GM19395 (cell line): ENCODE data around the gene UBE2E3.

Experiments used
- ATAC-seq: cut with Tn5 transposase; IDR thresholded peaks from one replicate; pipeline ENCODE4 v1.9.1; 2021; ENCODE audit warnings: mild to moderate bottlenecking, moderate library complexity; ENCODE audit not compliant: unreplicated experiment

Gene UBE2E3

DNA sequence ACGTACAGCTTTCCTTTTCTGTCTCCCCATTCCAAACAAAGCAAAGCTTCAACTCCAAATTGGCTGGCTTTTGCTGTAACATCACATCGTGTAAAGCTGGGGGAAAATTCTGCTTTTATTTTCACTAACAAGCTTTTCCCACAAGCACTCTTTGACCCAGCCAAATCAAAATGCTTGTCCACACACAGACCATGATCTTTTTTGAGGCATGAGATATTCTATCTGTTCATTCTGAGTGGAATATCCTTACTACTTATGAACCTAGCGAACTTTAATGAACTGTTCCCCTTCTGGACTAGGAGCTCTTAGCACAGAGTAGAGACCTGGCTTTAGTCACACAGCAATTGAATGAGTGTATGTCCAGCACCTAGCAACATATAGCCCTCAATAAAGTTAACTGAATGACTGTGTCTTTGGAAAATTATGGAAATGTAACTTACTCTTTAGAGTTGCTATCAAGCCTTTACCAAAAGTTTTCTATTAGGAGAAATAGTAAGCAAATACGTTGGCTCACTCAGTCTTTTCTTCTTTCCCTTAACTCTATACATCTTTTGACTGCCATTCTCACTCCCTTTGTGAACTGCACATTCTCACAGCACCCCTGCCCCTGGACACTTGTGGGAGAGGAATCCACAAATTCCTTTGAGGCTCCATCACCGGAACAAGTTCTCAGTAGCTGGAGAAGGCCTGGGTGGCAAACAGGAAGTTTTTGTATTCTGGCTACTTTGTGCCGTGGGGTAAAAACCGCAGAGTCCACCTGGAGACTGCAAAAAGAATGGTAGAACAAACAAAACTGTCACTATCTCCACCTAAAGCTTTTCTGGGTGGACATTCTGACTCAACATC, 1.3 kb upstream of the UBE2E3 start:
- no peak for ATAC-seq

DNA sequence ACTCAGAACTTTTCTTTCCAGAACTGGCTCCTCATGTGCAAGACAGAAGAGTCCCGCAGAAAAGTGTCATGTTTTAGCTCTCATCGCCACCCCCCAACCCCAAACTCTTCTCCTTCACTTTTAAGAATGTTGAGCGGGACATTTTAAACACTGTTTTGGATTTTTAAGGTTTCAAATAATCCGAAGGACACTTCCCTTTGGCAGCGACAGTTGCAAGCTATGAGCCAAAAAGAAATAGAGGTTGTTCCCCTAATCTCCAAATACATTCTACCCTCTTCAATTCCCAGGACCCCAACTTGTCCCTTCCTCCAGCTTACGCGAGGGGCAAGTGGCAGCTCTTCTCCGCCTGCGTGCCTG, 678 bp upstream of the UBE2E3 start:
- ATAC-seq, result no peak

DNA sequence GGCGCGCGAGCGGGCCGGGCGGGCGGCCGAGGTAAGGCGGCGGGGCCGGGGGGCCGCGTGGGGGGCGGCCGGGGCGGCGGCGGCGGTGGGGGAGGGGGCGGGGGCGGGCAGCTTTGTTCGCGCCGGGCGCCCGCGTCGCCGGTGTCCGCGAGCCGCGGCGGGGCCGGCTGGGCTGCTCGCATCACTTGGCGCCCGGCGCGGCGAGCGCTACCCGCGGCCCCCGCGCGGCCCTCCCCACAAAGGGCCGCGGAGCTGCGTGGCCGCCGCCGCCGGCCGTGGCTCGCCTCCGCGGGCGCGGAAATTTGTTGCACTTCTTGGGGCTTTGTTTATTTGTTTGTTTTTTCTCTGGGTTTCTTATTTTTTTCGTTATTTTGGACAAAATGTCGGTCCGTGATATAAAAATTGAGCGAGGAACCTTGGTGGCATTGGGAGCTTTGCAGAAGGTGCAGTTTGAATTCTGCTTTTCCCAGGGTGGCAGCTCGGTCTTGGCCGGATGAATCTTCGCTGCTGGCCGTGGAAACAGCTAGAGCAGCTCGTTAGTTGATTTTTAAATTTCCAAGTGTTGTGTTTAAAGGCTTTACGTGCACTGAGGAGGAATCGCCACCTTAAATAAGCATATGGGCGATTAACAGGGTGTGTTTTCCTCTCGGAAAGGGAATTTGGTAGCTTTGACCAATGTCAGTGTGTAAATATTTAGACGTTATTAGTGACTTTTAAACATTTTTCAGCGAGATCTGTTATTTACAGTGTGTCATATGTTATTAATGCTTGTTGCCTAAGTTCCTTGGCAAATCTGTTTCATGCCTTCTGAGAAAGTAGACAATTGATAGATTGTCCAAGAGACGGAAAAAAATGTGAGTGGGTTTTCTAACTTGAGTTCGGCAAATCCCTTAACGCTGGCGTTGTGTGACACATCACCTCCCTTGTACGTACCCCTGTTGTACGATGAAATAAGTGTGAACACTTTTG, 822 bp downstream of the UBE2E3 start:
- ATAC-seq, result no peak

DNA sequence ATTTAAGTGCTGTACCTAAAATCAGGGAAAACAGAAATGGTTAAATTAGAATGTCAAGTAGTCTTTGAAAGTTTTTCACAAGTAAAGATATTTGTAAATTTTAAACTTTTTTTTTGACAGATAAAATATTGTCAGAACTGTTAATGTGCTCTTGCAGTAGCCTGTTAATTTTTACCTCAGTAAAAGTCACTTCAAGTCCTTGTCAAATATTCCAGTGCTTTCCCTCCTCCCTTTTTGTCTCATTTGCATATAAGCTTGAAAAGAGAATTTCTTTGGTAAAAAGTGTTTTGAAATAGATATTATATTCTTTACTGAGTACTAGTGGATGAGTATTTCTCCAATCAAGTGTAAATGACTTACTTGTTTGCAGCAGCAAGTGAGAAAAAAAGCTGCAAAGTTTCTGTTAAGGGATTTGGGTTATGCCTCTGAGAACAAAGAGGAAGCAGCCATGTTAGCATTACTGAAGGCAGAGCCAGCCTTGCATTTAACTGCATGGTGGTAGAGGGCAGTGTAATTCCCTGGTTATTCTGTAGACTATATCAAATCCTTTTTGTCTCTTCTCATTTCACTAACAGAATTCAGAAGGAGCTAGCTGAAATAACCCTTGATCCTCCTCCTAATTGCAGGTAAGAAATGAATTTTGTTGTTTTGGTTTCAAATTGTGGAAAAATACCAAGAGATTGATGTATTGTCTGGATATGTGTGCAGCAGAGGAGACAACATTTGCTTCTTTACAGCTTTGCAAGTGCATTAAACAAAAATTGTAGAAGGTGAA, 3.2 kb downstream of the UBE2E3 start:
- ATAC-seq, result peak; percentile 50

DNA sequence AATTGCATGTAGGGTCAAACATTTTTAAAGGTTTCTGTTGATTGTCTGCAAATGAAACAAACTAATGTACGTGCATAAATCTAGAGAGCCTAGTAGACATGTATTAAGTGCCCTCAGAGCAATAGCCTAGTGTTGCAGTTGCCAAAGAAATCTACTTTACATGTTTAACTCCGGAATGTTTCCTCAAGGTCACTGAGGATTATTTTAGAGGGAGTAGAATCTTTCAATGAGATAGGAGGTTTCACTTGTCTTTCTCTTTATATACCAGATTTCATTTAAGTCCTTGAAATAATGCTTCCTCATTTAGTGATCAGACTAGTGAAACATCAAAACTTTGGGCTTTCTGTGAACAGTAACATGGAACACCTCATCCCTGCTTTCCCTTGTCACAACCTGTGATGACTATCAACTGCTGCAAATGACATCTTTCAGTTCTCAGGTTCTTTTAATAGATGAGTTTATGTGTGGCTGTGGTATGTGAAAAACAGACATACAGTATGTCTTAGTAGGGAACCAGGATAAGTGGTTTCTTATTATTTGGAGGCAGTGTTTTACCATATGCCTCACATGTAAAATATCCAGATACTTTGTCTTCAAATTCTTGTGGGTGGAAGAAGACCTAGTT, 5.5 kb downstream of the UBE2E3 start:
- no peak for ATAC-seq

DNA sequence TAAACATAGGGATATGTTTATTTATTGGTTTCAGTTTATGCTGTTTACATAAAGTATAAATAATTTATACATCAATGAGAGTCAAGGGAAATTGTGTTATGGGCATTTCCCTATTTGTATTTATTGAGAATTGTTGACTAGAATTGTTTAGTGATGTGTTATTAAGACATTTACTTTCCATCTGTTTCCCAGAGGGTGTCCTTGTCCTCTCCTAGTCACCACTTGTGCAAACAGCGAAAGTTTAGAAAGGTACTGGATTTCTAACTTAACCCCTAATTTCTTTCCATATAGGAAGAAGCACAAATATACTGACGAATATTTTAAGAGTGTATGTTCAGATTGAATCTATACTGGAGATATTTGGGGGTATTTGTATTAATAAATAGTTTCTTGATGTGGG, 6.7 kb downstream of the UBE2E3 start:
- no peak for ATAC-seq

DNA sequence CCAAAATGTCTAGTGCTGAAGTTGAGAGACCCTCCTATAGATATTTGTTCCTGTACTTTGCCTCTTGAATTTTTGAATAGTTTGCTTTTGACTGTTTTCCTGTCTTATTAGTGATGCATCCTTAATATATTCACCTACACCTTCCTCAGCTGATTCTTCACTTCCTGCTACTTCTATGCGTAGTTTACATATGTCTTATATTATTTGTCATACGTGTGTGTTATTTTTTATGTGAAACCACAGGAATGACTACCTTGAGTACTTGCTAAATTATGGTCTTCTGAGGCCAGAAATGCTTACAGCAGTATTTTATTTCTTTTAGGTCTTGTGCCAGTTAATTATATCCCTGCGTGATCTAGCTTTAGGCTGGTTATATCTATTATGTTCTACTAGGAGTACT, 9.9 kb downstream of the UBE2E3 start:
- no peak for ATAC-seq

DNA sequence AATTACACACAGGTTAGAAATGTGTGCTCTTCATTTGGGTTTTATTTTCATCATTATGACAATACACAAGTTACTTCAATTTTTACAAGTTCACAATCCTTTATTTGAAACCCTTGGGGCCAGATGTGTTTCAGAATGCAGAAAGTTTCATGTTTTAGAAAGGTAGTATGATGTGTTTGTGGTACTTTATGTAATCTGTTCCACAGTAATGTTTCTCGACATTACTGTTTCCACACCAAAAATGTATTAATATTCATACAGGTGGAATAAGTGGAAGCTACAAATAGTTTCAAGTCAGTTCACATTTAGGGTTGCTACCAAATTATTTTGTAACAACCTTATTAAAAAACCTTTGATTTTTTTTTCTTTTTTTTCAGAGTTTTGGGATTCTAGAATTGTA, 10.4 kb downstream of the UBE2E3 start:
- peak; percentile 48 for ATAC-seq

DNA sequence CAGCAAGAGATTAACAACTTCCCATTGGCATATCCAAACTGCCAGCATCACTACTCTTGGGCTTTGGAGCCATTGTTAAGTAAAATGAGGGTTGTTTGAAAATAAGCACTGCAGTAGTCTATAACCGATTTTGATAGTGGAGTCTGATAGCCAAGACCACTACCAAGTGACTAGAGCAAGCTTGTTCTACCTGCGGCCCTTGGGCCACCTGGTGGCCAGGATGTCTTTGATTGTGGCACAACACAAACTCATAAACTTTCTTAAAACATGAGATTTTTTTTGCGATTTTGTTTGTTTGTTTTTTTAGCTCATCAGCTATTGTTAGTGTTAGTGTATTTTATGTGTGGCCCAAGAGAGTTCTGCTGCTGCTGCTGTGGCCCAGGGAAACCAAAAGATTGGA, 11.0 kb downstream of the UBE2E3 start:
- ATAC-seq, result peak; percentile 18

DNA sequence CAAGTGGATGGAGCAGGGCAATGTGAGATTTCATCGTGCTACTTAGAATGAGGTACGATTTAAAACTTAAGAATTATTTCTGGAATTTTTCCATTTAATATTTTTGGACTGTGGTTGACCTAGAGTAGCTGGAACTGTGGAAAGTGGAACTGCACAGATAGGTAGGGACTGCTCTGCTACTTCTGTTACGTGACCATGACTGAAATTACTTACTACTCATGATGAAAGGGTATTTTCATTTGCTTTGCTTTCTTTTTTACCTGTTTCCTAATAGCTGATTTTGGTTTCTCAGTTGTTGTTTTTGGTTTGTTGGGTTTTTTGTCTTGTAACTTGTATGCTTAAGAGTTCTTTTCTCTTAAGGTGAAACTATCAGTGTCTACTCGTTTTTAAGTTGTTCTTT, 11.4 kb downstream of the UBE2E3 start:
- ATAC-seq, result peak; percentile 87

DNA sequence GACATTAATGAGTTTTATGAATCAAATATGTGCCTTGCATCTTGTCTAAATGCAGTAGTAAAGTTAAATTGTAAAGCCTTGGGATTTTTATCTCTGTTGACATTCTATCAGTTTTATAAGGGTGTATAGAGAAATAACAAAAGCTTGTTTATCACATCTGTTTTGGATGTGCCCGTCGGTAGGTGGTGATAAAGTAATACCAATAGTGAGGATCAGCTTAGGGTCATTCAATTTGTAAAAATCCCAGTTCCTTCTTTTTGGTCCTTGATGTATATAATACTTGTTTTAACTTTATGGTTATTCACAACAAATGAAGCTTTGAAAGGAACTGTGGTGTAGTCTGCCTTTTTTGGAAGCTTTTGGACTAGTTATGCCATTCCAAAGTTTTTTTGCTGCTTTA, 12.6 kb downstream of the UBE2E3 start:
- no peak for ATAC-seq

DNA sequence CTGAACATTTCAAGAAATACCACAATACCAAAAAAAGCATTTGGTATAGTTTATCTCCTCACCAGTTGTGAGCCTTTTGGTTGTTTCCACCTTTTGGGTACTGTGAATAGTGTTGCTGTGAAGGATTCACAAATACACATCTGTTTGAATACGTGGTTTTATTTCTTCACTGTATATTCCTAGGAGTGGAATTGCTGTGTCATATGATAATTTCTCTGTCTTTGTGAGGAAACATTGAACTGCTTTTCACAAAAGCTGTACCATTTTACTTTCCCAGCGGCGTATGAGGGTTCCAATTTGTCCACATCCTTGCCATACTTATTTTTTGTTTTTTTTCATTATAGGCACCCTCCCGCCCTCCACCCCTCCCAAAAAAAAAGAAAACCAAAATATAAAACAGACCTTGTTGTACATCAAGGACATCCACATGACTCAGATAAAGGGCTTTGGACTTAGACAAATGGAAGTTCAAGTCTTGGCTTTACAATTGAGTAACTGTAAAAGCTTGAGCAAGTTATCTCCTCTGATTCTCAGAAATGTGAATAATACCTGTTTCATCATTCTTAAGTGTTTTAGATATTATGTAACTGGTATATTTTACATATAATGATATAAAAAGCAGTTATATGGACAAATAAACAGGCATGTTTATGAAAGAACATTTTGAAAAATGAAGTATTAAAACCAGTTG, 19.0 kb downstream of the UBE2E3 start:
- no peak for ATAC-seq

DNA sequence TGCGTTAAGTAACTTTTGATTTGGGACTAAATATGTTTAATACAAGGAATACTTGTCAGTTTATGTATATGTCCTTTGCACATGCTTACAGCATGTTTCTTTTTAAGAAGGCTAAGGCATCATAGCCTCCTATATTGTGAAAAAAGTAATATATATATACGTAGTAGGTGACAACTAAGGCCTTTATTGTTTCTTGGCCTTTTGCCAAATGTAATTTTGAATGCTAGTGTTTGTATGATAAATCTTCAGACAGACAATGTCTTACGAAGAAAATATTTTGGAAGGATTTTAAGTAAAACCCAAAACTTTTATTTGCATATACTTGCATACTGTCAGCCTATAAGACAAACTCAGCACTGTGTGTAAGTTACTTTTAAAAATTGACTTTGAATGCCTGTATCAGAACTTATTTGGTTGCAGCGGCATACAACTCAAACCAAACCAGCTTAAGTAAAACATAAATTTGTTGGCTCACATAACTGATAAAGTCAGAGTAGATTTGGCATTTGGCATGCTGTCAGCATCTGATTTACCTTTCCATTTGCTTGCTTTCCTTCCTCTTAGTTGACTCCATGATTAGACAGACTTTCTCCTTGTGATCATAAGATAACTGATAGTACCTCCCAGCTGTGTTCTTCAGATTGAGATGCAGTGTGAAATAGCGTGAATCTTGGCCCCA, 24.4 kb downstream of the UBE2E3 start:
- no peak for ATAC-seq

DNA sequence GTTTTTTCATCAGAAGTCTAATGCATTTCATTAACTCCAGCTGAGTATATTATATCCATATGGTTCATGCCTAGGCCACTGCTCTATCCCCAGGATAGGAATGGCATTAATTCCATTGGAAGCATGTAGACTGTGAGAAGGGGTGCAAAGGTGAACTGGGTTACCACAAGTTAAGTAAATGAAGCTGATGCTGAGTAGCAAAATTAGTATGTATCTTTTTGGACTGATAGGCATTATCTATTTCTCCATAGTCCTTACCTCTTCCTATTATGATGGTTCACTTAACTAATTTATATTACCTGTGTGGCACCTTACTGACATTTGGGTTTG, 24.9 kb downstream of the UBE2E3 start:
- no peak for ATAC-seq

DNA sequence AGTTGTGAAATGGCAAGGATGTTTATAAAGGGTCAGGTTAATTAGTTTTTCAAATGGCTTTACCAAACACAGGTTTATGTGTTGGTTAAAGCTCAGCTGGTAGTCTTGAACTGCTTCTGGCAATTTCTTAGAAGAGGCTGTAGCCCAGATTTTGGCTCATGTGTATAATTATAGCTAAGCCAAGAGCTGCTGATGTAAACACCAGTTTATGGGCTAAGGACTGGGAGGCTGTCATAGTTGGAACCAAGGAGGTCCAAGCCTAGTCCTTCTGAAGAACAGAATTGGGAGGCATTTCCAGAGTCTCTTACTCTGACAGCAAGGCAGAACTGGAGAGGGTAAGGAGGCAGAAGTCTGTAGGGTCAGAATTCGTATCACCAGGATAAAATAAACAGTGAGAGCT, 25.4 kb downstream of the UBE2E3 start:
- no peak for ATAC-seq

DNA sequence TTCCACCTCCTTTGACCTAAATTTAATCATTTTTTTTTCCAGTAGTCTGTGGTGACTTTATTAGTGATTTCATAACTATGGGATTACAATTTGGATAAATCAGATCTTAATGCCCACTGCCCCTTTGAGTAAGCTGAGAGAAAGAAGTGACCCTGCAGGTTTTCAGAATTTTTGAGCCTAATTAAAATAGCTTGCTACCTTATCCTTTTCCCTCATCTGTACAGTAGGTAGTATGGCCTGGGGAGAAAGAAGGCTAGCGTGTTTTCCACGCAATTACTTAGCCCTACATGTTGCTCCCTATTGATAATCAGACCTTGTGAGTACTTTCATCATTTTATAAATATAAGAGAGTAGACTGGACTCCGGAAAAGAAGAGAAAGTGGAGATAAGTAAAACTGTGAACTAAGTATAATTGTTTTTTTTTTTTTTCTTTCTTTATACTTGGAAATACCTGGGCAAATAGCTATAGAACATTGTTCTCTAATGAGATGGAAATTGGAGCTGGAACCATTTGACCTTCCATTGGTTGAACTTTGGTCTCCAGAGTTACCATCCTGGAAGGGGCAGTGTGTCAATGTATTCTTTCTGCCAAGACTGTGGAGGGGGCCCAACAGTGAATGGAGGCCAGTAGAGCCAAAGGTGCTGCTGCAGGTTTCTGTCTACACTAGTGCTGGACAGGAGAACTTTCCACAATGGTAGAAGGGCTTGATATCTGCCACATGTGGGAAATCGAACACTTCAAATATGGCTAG, 26.9 kb downstream of the UBE2E3 start:
- ATAC-seq, result no peak

DNA sequence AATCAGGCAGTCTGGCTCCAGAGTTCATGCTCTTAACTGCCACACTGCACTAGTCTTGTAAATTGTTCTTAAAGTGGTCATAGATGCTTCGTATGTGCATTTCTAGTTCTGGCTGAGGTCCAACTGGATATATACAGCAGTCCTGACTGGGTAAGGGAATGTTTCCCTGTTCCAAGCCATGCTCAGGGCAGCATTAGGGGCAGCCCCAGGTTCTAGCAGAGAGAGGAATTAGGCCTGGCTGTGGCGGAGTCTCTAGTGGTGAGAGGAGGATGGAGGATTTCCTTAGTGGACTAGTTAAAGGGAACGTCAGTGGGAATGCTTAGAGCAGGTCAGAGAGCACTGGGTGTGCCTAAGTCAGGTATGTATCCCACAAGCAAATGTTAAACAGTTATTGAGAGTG, 28.0 kb downstream of the UBE2E3 start:
- ATAC-seq, result no peak

DNA sequence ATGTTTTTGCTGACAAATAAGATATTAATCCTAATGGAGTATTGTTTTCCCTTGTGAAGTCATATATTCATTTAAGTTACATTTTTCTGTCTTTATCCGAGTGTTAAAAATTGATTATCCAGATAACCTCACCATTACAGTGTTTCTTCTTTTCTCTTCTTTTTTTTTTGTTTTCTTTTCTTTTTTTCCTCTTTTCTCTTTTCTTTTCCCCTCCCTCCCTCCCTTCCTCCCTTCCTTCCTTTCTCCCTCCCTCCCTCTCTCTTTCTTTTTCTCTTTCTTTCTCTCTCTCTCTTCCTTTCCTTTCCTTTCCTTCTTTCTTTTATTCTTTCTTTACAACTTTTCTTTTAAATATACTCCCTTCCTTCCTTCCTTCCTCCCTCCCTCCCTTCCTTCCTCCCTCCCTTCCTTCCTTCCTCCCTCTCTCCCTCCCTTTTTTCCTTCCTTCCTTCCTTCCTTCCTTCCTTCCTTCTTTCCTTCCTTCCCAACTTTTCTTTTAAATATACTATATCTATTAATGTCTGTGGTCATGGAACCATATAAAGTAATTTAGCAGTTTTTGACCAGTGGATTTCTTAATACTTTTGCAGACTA, 40.9 kb downstream of the UBE2E3 start:
- ATAC-seq, result no peak

DNA sequence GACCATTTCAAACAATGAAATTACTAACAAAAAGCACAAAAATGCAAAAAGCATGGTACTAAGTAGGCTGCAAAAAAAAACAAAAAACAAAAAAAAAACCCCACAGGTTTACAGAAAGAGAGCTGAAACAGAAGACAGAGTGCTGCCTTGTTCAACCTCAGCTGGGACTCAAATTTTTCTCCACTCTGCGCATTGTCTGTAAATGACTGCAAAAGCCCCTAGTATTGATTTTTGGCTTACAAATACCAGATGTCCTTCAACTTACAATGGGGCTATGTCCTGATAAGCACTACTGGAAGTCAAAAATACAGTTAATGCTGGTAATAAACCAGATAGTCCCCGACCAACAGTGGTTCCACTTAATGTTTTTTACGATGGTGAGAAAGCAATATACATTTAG, 42.2 kb downstream of the UBE2E3 start:
- ATAC-seq, result no peak
